ENCODE measurements around the gene UBE2D2. TPM values are rescaled to one million over a fixed set of nuclear protein-coding genes. Genes with fewer than 3 reads are reported as not detected.
A peak's percentile ranks its signal among the peaks of the same experiment; 100 is the strongest.
"Not testable (repeated sequence)": the region's sequence is repeated elsewhere in the genome, so short reads cannot be mapped to it uniquely, and the experiment has no call there.

The UBE2D2 gene
- total and polyA plus RNA-seq, 2 experiments from 2014 or later, result 120 to 172 TPM

DNA sequence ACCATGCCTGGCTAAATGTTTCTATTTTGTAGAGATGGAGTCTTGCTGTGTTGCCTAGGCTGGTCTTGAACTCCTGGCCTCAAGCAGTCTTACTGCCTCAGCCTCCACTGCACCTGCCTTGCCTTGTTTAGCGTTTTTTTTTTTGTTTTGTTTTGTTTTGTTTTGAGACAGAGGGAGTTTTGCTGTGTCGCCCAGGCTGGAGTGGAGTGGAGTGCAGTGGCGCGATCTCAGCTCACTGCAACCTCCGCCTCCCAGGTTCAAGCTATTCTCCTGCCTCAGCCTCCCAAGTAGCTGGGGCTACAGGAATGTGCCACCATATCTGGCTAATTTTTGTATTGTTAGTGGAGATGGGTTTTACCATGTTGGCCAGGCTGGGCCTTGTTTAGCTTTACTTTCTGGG lies 27.0 kb downstream of the UBE2D2 start:
- H3K9me3 Mint-ChIP-seq; H3K4me3 Mint-ChIP-seq; H3K4me2 ChIP-seq; H3K4me3 ChIP-seq; H3K27me3 ChIP-seq (ENCODE audit: insufficient read depth); ATAC-seq; H3K27me3 Mint-ChIP-seq (ENCODE audit: insufficient read depth, low read depth, poor library complexity); H3K36me3 ChIP-seq (ENCODE audit: insufficient read depth); H3K9me2 ChIP-seq (ENCODE audit: insufficient read depth); H2AFZ ChIP-seq; DNase-seq (ENCODE audit: low spot score): not testable (repeated sequence)
- H3K4me1 Mint-ChIP-seq, result peaks cover 14% of the 10 kb centered on the region
- H3F3A ChIP-seq (replicated peaks; ENCODE audit: low read depth), result 0 out of 2 replicates have a peak, but pooled peaks cover 11% of the 10 kb centered on the region
- H4K20me1 ChIP-seq (replicated peaks; ENCODE audit: insufficient read depth), result peaks cover 58% of the 10 kb centered on the region
- peaks cover 100% of the 10 kb centered on the region for H3K79me2 ChIP-seq (replicated peaks; ENCODE audit: insufficient read depth)
- peaks cover 32% of the 10 kb centered on the region for H3K36me3 Mint-ChIP-seq (ENCODE audit: low read depth)
- H3K4me1 ChIP-seq (ENCODE audit: insufficient read depth), result peaks cover 16% of the 10 kb centered on the region
- H3K27ac ChIP-seq (ENCODE audit: low read depth), result peak overlapping the region; percentile 75; the same call in 1 of the 2 replicates
- H3K27ac Mint-ChIP-seq, result peak overlapping the region; percentile 73; the same call in 1 of the 2 replicates

DNA sequence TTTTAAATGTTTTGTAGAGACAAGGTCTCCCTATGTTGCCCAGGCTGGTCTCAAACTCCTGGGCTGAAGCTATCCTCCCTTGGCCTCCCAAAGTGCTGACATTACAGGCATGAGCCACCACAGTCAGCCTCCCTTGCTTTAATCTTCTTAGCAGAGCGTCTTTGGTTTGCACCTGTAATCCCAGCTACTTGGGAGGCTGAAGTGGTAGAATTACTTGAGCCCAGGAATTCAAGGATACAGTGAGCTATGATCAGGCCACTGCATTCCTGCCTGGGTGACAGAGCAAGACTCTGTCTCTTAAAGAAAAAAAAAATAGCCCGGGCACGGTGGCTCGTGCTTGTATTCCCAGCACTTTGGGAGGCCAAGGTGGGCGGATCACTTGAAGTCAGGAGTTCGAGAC lies 27.8 kb downstream of the UBE2D2 start:
- Mint-ChIP-seq H3K4me1 (peaks cover 14% of the 10 kb centered on the region), H3K27me3 (ENCODE audit: insufficient read depth, low read depth, poor library complexity) (peaks cover 5% of the 10 kb centered on the region), H3K4me3 (no peak overlapping the region), H3K36me3 (ENCODE audit: low read depth) (peaks cover 32% of the 10 kb centered on the region), H3K27ac (peak overlapping the region; percentile 18; the same call in 1 of the 2 replicates), H3K9me3 (no peaks in the 10 kb centered on the region; the same call in 1 of the 3 replicates)
- DNase-seq (ENCODE audit: low spot score) (peak; percentile 18), ATAC-seq (no peak)
- Histone ChIP-seq H4K20me1 (replicated peaks; ENCODE audit: insufficient read depth) (peaks cover 56% of the 10 kb centered on the region), H2AFZ (no peak overlapping the region), H3K4me1 (ENCODE audit: insufficient read depth) (peaks cover 16% of the 10 kb centered on the region), H3F3A (replicated peaks; ENCODE audit: low read depth) (0 out of 2 replicates have a peak, but pooled peaks cover 10% of the 10 kb centered on the region), H3K9me2 (ENCODE audit: insufficient read depth) (no peaks in the 10 kb centered on the region), H3K36me3 (ENCODE audit: insufficient read depth) (no peaks in the 10 kb centered on the region), H3K4me2 (no peak overlapping the region), H3K27ac (ENCODE audit: low read depth) (no peak overlapping the region), H3K4me3 (no peak overlapping the region), H3K27me3 (ENCODE audit: insufficient read depth) (no peaks in the 10 kb centered on the region), H3K79me2 (replicated peaks; ENCODE audit: insufficient read depth) (peaks cover 100% of the 10 kb centered on the region)
- no peak for TF ChIP-seq JUNB (IDR thresholded peaks at IDR 0.05; ENCODE audit: unreplicated experiment)
- TF ChIP-seq POLR2AphosphoS5 (IDR thresholded peaks at IDR 0.05; ENCODE audit: low read depth), result no peak
- TF ChIP-seq, protein P1, sequence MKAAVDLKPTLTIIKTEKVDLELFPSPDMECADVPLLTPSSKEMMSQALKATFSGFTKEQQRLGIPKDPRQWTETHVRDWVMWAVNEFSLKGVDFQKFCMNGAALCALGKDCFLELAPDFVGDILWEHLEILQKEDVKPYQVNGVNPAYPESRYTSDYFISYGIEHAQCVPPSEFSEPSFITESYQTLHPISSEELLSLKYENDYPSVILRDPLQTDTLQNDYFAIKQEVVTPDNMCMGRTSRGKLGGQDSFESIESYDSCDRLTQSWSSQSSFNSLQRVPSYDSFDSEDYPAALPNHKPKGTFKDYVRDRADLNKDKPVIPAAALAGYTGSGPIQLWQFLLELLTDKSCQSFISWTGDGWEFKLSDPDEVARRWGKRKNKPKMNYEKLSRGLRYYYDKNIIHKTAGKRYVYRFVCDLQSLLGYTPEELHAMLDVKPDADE (IDR thresholded peaks at IDR 0.05), result no peak
- TF ChIP-seq, protein P2, sequence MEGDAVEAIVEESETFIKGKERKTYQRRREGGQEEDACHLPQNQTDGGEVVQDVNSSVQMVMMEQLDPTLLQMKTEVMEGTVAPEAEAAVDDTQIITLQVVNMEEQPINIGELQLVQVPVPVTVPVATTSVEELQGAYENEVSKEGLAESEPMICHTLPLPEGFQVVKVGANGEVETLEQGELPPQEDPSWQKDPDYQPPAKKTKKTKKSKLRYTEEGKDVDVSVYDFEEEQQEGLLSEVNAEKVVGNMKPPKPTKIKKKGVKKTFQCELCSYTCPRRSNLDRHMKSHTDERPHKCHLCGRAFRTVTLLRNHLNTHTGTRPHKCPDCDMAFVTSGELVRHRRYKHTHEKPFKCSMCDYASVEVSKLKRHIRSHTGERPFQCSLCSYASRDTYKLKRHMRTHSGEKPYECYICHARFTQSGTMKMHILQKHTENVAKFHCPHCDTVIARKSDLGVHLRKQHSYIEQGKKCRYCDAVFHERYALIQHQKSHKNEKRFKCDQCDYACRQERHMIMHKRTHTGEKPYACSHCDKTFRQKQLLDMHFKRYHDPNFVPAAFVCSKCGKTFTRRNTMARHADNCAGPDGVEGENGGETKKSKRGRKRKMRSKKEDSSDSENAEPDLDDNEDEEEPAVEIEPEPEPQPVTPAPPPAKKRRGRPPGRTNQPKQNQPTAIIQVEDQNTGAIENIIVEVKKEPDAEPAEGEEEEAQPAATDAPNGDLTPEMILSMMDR (conservative IDR thresholded peaks at IDR 0.05; ENCODE audit: low read depth in 2 of 2), result no peak
- TF ChIP-seq, protein P3, sequence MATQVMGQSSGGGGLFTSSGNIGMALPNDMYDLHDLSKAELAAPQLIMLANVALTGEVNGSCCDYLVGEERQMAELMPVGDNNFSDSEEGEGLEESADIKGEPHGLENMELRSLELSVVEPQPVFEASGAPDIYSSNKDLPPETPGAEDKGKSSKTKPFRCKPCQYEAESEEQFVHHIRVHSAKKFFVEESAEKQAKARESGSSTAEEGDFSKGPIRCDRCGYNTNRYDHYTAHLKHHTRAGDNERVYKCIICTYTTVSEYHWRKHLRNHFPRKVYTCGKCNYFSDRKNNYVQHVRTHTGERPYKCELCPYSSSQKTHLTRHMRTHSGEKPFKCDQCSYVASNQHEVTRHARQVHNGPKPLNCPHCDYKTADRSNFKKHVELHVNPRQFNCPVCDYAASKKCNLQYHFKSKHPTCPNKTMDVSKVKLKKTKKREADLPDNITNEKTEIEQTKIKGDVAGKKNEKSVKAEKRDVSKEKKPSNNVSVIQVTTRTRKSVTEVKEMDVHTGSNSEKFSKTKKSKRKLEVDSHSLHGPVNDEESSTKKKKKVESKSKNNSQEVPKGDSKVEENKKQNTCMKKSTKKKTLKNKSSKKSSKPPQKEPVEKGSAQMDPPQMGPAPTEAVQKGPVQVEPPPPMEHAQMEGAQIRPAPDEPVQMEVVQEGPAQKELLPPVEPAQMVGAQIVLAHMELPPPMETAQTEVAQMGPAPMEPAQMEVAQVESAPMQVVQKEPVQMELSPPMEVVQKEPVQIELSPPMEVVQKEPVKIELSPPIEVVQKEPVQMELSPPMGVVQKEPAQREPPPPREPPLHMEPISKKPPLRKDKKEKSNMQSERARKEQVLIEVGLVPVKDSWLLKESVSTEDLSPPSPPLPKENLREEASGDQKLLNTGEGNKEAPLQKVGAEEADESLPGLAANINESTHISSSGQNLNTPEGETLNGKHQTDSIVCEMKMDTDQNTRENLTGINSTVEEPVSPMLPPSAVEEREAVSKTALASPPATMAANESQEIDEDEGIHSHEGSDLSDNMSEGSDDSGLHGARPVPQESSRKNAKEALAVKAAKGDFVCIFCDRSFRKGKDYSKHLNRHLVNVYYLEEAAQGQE (IDR thresholded peaks at IDR 0.05; ENCODE audit: unreplicated experiment), result no peak
- no peak for TF ChIP-seq EZH2 (IDR thresholded peaks at IDR 0.05; ENCODE audit: low read depth, unreplicated experiment)
- no peak for TF ChIP-seq CREB1 (CRISPR knock-in tag; IDR thresholded peaks at IDR 0.05; ENCODE audit: low read depth)
- no peak for TF ChIP-seq ZNF331 (CRISPR knock-in tag; IDR thresholded peaks at IDR 0.05; ENCODE audit: low read depth)
- TF ChIP-seq ZNF114 (CRISPR knock-in tag; IDR thresholded peaks at IDR 0.05), result no peak
- TF ChIP-seq EZH2phosphoT487 (IDR thresholded peaks at IDR 0.05; ENCODE audit: unreplicated experiment), result no peak
